SK-N-SH treated with all-trans-retinoic acid at 6 μM for 48 hours (cell line): Measurements from ENCODE around the gene VPS9D1.

Experiments used
- ARNTL ChIP-seq: fragments of 450-650 bp; formaldehyde crosslinking; IDR thresholded peaks from 2 replicates; pipeline ENCODE4 v1.5.0; 2020; ENCODE audit warnings: low read depth, mild to moderate bottlenecking, moderate library complexity, borderline replicate concordance
- CREB5 ChIP-seq: fragments of 250-450 bp; sonication (Bioruptor Pico); IDR thresholded peaks from 2 replicates; pipeline ENCODE4 v1.5.1; 2020; ENCODE audit warnings: low read depth, mild to moderate bottlenecking, moderate library complexity
- PPARA ChIP-seq: fragments of 250-450 bp; sonication (Bioruptor Pico); IDR thresholded peaks from 2 replicates; pipeline ENCODE4 v1.5.0; 2020; ENCODE audit warnings: mild to moderate bottlenecking, borderline replicate concordance
- TCF4 ChIP-seq: fragments of 250-450 bp; sonication (Bioruptor Pico); IDR thresholded peaks from 2 replicates; pipeline ENCODE4 v1.8.0; 2021; ENCODE audit warnings: mild to moderate bottlenecking, moderate library complexity, borderline replicate concordance
- TSHZ2 ChIP-seq: fragments of 250-450 bp; sonication (Bioruptor Pico); IDR thresholded peaks from 2 replicates; pipeline ENCODE4 v1.5.0; 2020; ENCODE audit warnings: mild to moderate bottlenecking, moderate library complexity
- ZFP3 ChIP-seq: fragments of 250-450 bp; sonication (Bioruptor Pico); IDR thresholded peaks from 2 replicates; pipeline ENCODE4 v1.5.0; 2020; ENCODE audit warnings: mild to moderate bottlenecking, moderate library complexity
- TF ChIP-seq, protein P1 (sequence below): fragments of 250-450 bp; sonication (Bioruptor Pico); IDR thresholded peaks from 2 replicates; pipeline ENCODE4 v1.8.0; 2021; ENCODE audit warnings: low read depth, mild to moderate bottlenecking, moderate library complexity, borderline replicate concordance
- TF ChIP-seq, protein P2 (sequence below): fragments of 250-450 bp; sonication (Bioruptor Pico); IDR thresholded peaks from 2 replicates; pipeline ENCODE4 v1.8.0; 2020; ENCODE audit warnings: mild to moderate bottlenecking, moderate library complexity, borderline replicate concordance

GRCh38 chr16:89696670-89697128 is 24.0 kb downstream of the VPS9D1 start:
- TF ChIP-seq ZFP3 (no peak), TCF4 (CRISPR knock-in tag) (no peak), ARNTL (CRISPR knock-in tag) (no peak), CREB5 (CRISPR knock-in tag) (no peak), PPARA (CRISPR knock-in tag) (no peak), TSHZ2 (CRISPR knock-in tag) (no peak)
- TF ChIP-seq, protein P1, sequence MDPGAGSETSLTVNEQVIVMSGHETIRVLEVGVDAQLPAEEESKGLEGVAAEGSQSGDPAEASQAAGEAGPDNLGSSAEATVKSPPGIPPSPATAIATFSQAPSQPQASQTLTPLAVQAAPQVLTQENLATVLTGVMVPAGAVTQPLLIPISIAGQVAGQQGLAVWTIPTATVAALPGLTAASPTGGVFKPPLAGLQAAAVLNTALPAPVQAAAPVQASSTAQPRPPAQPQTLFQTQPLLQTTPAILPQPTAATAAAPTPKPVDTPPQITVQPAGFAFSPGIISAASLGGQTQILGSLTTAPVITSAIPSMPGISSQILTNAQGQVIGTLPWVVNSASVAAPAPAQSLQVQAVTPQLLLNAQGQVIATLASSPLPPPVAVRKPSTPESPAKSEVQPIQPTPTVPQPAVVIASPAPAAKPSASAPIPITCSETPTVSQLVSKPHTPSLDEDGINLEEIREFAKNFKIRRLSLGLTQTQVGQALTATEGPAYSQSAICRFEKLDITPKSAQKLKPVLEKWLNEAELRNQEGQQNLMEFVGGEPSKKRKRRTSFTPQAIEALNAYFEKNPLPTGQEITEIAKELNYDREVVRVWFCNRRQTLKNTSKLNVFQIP (CRISPR knock-in tag): no peak
- TF ChIP-seq, protein P2, sequence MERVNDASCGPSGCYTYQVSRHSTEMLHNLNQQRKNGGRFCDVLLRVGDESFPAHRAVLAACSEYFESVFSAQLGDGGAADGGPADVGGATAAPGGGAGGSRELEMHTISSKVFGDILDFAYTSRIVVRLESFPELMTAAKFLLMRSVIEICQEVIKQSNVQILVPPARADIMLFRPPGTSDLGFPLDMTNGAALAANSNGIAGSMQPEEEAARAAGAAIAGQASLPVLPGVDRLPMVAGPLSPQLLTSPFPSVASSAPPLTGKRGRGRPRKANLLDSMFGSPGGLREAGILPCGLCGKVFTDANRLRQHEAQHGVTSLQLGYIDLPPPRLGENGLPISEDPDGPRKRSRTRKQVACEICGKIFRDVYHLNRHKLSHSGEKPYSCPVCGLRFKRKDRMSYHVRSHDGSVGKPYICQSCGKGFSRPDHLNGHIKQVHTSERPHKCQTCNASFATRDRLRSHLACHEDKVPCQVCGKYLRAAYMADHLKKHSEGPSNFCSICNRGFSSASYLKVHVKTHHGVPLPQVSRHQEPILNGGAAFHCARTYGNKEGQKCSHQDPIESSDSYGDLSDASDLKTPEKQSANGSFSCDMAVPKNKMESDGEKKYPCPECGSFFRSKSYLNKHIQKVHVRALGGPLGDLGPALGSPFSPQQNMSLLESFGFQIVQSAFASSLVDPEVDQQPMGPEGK (CRISPR knock-in tag): no peak
